ENCODE results near the gene TRPM7.

- TF ChIP-seq CTCF (conservative IDR thresholded peaks at IDR 0.05; ENCODE audit: low read depth, low read length) (no peak), EZH2 (IDR thresholded peaks at IDR 0.05; ENCODE audit: borderline replicate concordance, low read depth, low read length, poor library complexity, severe bottlenecking) (no peak)
Observed at GRCh38 chr15:50636146-50636545, 50.5 kb downstream of the TRPM7 start.
